H9 (cell line): ENCODE measurements around the gene ALOX5AP. TPM values are rescaled to one million over a fixed set of nuclear protein-coding genes. Genes with fewer than 3 reads are reported as not detected.

Experiments used
- DNase-seq: peaks from one replicate; pipeline ENCODE4 v3.0.0-alpha.2; 2017
- H2AFZ ChIP-seq: one replicate; pipeline ENCODE4 v1.6.1; 2013; ENCODE audit warnings: mild to moderate bottlenecking, low read length, control low read depth, moderate library complexity
- H2AK5ac ChIP-seq: 2 replicates; pipeline ENCODE4 v1.6.1; 2013; ENCODE audit warnings: low read length, control low read depth, mixed read lengths; ENCODE audit not compliant: insufficient read length
- H2BK120ac ChIP-seq: one replicate; pipeline ENCODE4 v1.6.1; 2013; ENCODE audit warnings: low read depth, mild to moderate bottlenecking, low read length, control low read depth, inconsistent platforms; ENCODE audit not compliant: poor library complexity, severe bottlenecking
- H2BK12ac ChIP-seq: 2 replicates; pipeline ENCODE4 v1.6.1; 2013; ENCODE audit warnings: low read length, control low read depth, mixed read lengths, low read depth; ENCODE audit not compliant: insufficient read length
- H2BK15ac ChIP-seq: 2 replicates; pipeline ENCODE4 v1.6.1; 2013; ENCODE audit warnings: low read depth, low read length, control low read depth
- H2BK20ac ChIP-seq: one replicate; pipeline ENCODE4 v1.6.1; 2013; ENCODE audit warnings: low read depth, mild to moderate bottlenecking, low read length, control low read depth, inconsistent platforms; ENCODE audit not compliant: poor library complexity, severe bottlenecking
- H2BK5ac ChIP-seq: 2 replicates; pipeline ENCODE4 v1.6.1; 2013; ENCODE audit warnings: low read length, control low read depth, mixed read lengths; ENCODE audit not compliant: insufficient read length
- H3K14ac ChIP-seq: 2 replicates; pipeline ENCODE4 v1.6.1; 2013; ENCODE audit warnings: low read length, control low read depth; ENCODE audit not compliant: insufficient read depth
- H3K18ac ChIP-seq: 2 replicates; pipeline ENCODE4 v1.6.1; 2013; ENCODE audit warnings: low read depth, mild to moderate bottlenecking, mixed read lengths, low read length, control low read depth; ENCODE audit not compliant: insufficient read length
- H3K23ac ChIP-seq: 2 replicates; pipeline ENCODE4 v1.6.1; 2013; ENCODE audit warnings: low read length, control low read depth, mixed read lengths, low read depth; ENCODE audit not compliant: insufficient read length
- H3K23me2 ChIP-seq: 2 replicates; pipeline ENCODE4 v1.6.1; 2013; ENCODE audit warnings: low read depth, mild to moderate bottlenecking, mixed read lengths, low read length, control low read depth; ENCODE audit not compliant: insufficient read length, poor library complexity, severe bottlenecking
- H3K27ac ChIP-seq: 2 replicates; pipeline ENCODE4 v1.5.1; 2013; ENCODE audit warnings: low read length, control low read depth, mixed read lengths, low read depth; ENCODE audit not compliant: insufficient read length
- H3K27me3 ChIP-seq: 2 replicates; pipeline ENCODE4 v1.6.1; 2013; ENCODE audit warnings: low read length, control low read depth, inconsistent platforms; ENCODE audit not compliant: insufficient read depth
- H3K4ac ChIP-seq: 2 replicates; pipeline ENCODE4 v1.6.1; 2013; ENCODE audit warnings: low read depth, mild to moderate bottlenecking, control low read depth, inconsistent platforms, low read length, moderate library complexity
- H3K4me1 ChIP-seq: 2 replicates; pipeline ENCODE4 v1.6.1; 2013; ENCODE audit warnings: low read length, control low read depth, inconsistent platforms; ENCODE audit not compliant: insufficient read depth
- H3K4me2 ChIP-seq: 2 replicates; pipeline ENCODE4 v1.6.1; 2013; ENCODE audit warnings: low read length, control low read depth, mixed read lengths; ENCODE audit not compliant: insufficient read length, insufficient read depth
- H3K56ac ChIP-seq: 2 replicates; pipeline ENCODE4 v1.6.1; 2013; ENCODE audit warnings: low read depth, mild to moderate bottlenecking, mixed read lengths, low read length, control low read depth; ENCODE audit not compliant: insufficient read length
- H3K79me1 ChIP-seq: 2 replicates; pipeline ENCODE4 v1.6.1; 2013; ENCODE audit warnings: low read depth, mild to moderate bottlenecking, moderate library complexity, low read length, control low read depth, inconsistent platforms; ENCODE audit not compliant: insufficient read depth, poor library complexity, severe bottlenecking
- H3K79me2 ChIP-seq: 2 replicates; pipeline ENCODE4 v1.6.1; 2013; ENCODE audit warnings: low read length, control low read depth, inconsistent platforms; ENCODE audit not compliant: insufficient read depth
- H3K9ac ChIP-seq: 2 replicates; pipeline ENCODE4 v1.6.1; 2013; ENCODE audit warnings: low read length, control low read depth, mixed read lengths; ENCODE audit not compliant: insufficient read length; ENCODE audit errors: extremely low read depth
- H3K9me3 ChIP-seq: one replicate; pipeline ENCODE4 v1.6.1; 2013; ENCODE audit warnings: low read depth, low read length, inconsistent platforms; ENCODE audit not compliant: control insufficient read depth
- H3T11ph ChIP-seq: one replicate; pipeline ENCODE4 v1.6.1; 2013; ENCODE audit warnings: mild to moderate bottlenecking, low read length, control low read depth, inconsistent platforms
- H4K20me1 ChIP-seq: one replicate; pipeline ENCODE4 v1.6.1; 2013; ENCODE audit not compliant: control insufficient read depth, insufficient read length, insufficient read depth
- H4K5ac ChIP-seq: 2 replicates; pipeline ENCODE4 v1.6.1; 2013; ENCODE audit warnings: low read depth, mild to moderate bottlenecking, mixed read lengths, low read length, control low read depth; ENCODE audit not compliant: insufficient read length
- H4K8ac ChIP-seq: replicated peaks from 2 replicates; pipeline ENCODE4 v1.6.1; 2013; ENCODE audit warnings: low read length, control low read depth, mixed read lengths, low read depth; ENCODE audit not compliant: insufficient read length
- H4K91ac ChIP-seq: 2 replicates; pipeline ENCODE4 v1.6.1; 2013; ENCODE audit warnings: low read depth, mild to moderate bottlenecking, moderate library complexity, mixed read lengths, low read length, control low read depth; ENCODE audit not compliant: insufficient read length
- H3K27ac Mint-ChIP-seq, 3 experiments: 2 replicates in 2 of 3; 3 replicates in 1 of 3; pipeline ENCODE4 v1.8.0; 2020 to 2021; ENCODE audit warnings: mixed read lengths in 3 of 3, mild to moderate bottlenecking in 1 of 3, moderate library complexity in 1 of 3
- H3K27me3 Mint-ChIP-seq: 2 replicates; pipeline ENCODE4 v1.8.0; 2021; ENCODE audit warnings: low read depth, mild to moderate bottlenecking, moderate library complexity, mixed read lengths
- H3K36me3 Mint-ChIP-seq, 3 experiments: 2 replicates in 2 of 3; 3 replicates in 1 of 3; pipeline ENCODE4 v1.8.0; 2020 to 2021; ENCODE audit warnings: low read depth in 3 of 3, mixed read lengths in 3 of 3; ENCODE audit not compliant: insufficient read depth in 1 of 3
- H3K4me1 Mint-ChIP-seq, 2 experiments: 2 replicates each; pipeline ENCODE4 v1.8.0; 2020; ENCODE audit warnings: mixed read lengths in 2 of 2
- H3K4me3 Mint-ChIP-seq, 2 experiments: 2 replicates in 1 of 2; 3 replicates in 1 of 2; pipeline ENCODE4 v1.8.0; 2020 to 2021; ENCODE audit warnings: mild to moderate bottlenecking in 2 of 2, mixed read lengths in 2 of 2, moderate library complexity in 1 of 2
- H3K9me3 Mint-ChIP-seq, 2 experiments: 2 replicates in 1 of 2; 3 replicates in 1 of 2; pipeline ENCODE4 v1.8.0; 2020; ENCODE audit warnings: mild to moderate bottlenecking in 2 of 2, mixed read lengths in 2 of 2, moderate library complexity in 1 of 2
- CTCF ChIP-seq: fragments of 200-600 bp; sonication (generic); conservative IDR thresholded peaks from 3 replicates; pipeline ENCODE4 v1.8.0; 2021; ENCODE audit warnings: antibody characterized with exemption, mild to moderate bottlenecking
- WGBS: extraction: QIAGEN DNeasy Blood & Tissue Kit; methylation state at CpG from one replicate; pipeline ENCODE4 v1.1.7; 2013; ENCODE audit warnings: missing lambda C conversion rate, low lambda C conversion rate, mixed read lengths; ENCODE audit not compliant: insufficient read length; ENCODE audit errors: extremely low coverage; 5-methylcytosine and 5-hydroxymethylcytosine counted together
- total RNA-seq: library from RNA; stranded (reverse); gene quantifications from 2 replicates; pipeline ENCODE4 v1.2.1, GENCODE V29; 2021

ALOX5AP gene
- total RNA-seq, 1 experiment from 2014 or later = not detected

GRCh38 chr13:30745906-30746686 lies 10.8 kb downstream of the ALOX5AP start:
- H2AFZ ChIP-seq = no peak overlapping the region
- H3K79me1 ChIP-seq = no peaks in the 10 kb centered on the region
- H3K9me3 Mint-ChIP-seq = no peaks in the 10 kb centered on the region; a peak in 1 of 5 replicates

More at GRCh38 chr13:30745906-30746686, 10.8 kb downstream of the ALOX5AP start:
- no peaks in the 10 kb centered on the region for H3K23me2 ChIP-seq
- H3K27ac ChIP-seq = no peak overlapping the region
- no peak overlapping the region for H3K14ac ChIP-seq
- H4K8ac ChIP-seq = no peak overlapping the region
- no peak for TF ChIP-seq CTCF
- H3K56ac ChIP-seq = no peak overlapping the region
- no peak overlapping the region for H2BK12ac ChIP-seq
- no peaks in the 10 kb centered on the region; the same call in 1 of the 2 replicates for H3K4me1 ChIP-seq
- no peaks in the 10 kb centered on the region for H4K20me1 ChIP-seq
- H3K9ac ChIP-seq = no peak overlapping the region
- no peak overlapping the region for H2BK120ac ChIP-seq
- no peak overlapping the region for H3K4me2 ChIP-seq
- no peak overlapping the region for H3K18ac ChIP-seq
- H2BK20ac ChIP-seq = no peak overlapping the region
- no peak overlapping the region for H2BK5ac ChIP-seq
- H3K36me3 Mint-ChIP-seq = no peaks in the 10 kb centered on the region
- no peaks in the 10 kb centered on the region for H3K79me2 ChIP-seq
- no peak overlapping the region for H4K91ac ChIP-seq
- no peak overlapping the region for H3K4ac ChIP-seq
- no peaks in the 10 kb centered on the region for H3K27me3 Mint-ChIP-seq
- H2BK15ac ChIP-seq = no peak overlapping the region
- H2AK5ac ChIP-seq = no peak overlapping the region
- H3K27me3 ChIP-seq = no peaks in the 10 kb centered on the region
- H3K9me3 ChIP-seq = no peaks in the 10 kb centered on the region
- no peak overlapping the region; a peak in 2 of 7 replicates for H3K27ac Mint-ChIP-seq
- no peak overlapping the region for H4K5ac ChIP-seq
- H3T11ph ChIP-seq = no peak overlapping the region
- H3K4me1 Mint-ChIP-seq = peaks cover 9 to 12% of the 10 kb centered on the region in 2 experiments
- DNase-seq = no peak
- no peak overlapping the region for H3K23ac ChIP-seq
- WGBS = no CpG with 5 or more reads among the region's 9 CpGs
- no peak overlapping the region for H3K4me3 Mint-ChIP-seq
